Subcutaneous abdominal adipose tissue (tissue), 5 donors: ENCODE results near the gene BTBD16.

Experiments
- H3K27ac ChIP-seq: one replicate; pipeline ENCODE4 v1.7.0; 2013; ENCODE audit warnings: low read depth, mild to moderate bottlenecking, inconsistent platforms, low read length, moderate library complexity
- H3K27me3 ChIP-seq, 5 donors: one replicate each; pipeline ENCODE4 v1.7.0; 2013; ENCODE audit warnings: low read length in 5 of 5, inconsistent platforms in 1 of 5; ENCODE audit not compliant: control insufficient read depth in 5 of 5, insufficient read depth in 4 of 5
- H3K36me3 ChIP-seq, 5 donors: one replicate each; pipeline ENCODE4 v1.7.0; 2013; ENCODE audit warnings: low read length in 5 of 5; ENCODE audit not compliant: control insufficient read depth in 5 of 5, insufficient read depth in 5 of 5
- H3K4me1 ChIP-seq, 5 donors: one replicate each; pipeline ENCODE4 v1.7.0; 2013; ENCODE audit warnings: low read length in 5 of 5, mild to moderate bottlenecking in 3 of 5, moderate library complexity in 1 of 5; ENCODE audit not compliant: control insufficient read depth in 5 of 5, insufficient read depth in 5 of 5
- H3K4me3 ChIP-seq, 5 donors: one replicate each; pipeline ENCODE4 v1.7.0; 2013; ENCODE audit warnings: low read length in 5 of 5, low read depth in 1 of 5
- H3K9ac ChIP-seq, 5 donors: one replicate each; pipeline ENCODE4 v1.7.0; 2013; ENCODE audit warnings: low read length in 5 of 5, mild to moderate bottlenecking in 4 of 5, moderate library complexity in 3 of 5
- H3K9me3 ChIP-seq, 5 donors: one replicate each; pipeline ENCODE4 v1.7.0; 2013; ENCODE audit warnings: low read length in 5 of 5; ENCODE audit not compliant: control insufficient read depth in 5 of 5
- donor health status: healthy.
- donor health status: healthy.
- donor health status: healthy.
- donor health status: healthy.
- donor health status: healthy.

The BTBD16 gene

DNA sequence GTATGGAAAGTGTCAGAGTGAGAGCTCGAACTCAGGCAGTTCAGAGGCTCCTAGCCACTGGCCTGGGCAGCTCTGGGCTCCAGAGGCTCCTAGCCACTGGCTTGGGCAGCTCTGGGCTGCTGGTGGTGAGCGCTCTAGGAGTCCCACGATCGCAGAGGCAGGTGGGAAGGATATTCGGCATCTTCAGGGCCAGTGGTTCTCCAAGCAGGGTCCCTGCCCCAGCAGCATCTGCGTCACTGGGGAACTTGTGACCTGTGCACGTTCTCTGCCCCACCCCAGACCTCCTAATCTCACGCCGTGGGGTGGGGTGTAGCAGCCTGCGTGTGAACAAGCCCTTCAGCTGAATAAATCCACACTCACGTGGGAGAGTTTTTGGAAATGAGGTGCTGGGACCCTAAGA is 25.2 kb upstream of the BTBD16 start:
- H3K36me3 ChIP-seq, result peaks cover 8 to 70% (median 57%) of the 10 kb centered on the region in 5 donors
- no peak overlapping the region for H3K4me3 ChIP-seq
- H3K27ac ChIP-seq, result no peak overlapping the region
- no peaks in the 10 kb centered on the region for H3K9me3 ChIP-seq
- no peak overlapping the region for H3K9ac ChIP-seq
- peaks cover 0 to 6% (median 0%) of the 10 kb centered on the region in 5 donors for H3K4me1 ChIP-seq
- H3K27me3 ChIP-seq, result no peaks in the 10 kb centered on the region

DNA sequence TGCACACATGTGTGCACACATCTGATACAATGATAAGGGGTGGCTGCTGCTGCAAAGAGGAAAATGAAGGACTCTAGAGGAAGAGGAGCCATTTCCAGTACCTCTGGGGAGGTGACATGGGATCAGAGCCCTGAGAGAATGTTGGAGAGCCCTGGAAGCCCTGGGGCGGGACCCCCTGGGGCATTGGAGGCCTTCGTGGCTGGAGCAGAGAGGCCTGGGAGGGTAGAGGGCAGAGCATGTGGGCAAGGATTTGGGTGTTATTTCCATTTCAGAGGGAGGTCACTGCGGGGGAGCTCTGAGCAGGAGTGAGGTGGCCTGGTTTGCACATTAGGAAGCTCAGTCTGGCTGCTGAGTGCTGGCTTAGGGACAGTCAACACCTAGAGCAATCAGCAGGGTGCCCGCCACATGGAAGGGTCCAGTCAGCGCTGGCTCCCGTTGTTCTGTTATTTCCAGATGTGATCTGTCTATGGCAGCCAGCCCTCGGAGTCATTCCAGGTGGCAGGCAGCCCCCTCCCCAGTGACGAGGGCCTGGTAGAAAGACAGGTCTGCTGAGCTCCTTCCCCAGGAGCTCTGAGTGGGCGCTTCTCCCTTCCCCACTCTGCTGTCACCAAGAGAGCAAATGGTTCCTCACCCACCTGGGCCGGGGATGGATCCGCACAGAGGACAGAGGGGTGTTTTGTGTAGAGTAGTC is 24.1 kb upstream of the BTBD16 start:
- Histone ChIP-seq H3K9ac (no peak overlapping the region), H3K9me3 (no peaks in the 10 kb centered on the region), H3K4me1 (peaks cover 0 to 6% (median 0%) of the 10 kb centered on the region in 5 donors), H3K36me3 (peaks cover 10 to 66% (median 58%) of the 10 kb centered on the region in 5 donors), H3K27me3 (no peaks in the 10 kb centered on the region), H3K27ac (no peak overlapping the region), H3K4me3 (no peak overlapping the region)

DNA sequence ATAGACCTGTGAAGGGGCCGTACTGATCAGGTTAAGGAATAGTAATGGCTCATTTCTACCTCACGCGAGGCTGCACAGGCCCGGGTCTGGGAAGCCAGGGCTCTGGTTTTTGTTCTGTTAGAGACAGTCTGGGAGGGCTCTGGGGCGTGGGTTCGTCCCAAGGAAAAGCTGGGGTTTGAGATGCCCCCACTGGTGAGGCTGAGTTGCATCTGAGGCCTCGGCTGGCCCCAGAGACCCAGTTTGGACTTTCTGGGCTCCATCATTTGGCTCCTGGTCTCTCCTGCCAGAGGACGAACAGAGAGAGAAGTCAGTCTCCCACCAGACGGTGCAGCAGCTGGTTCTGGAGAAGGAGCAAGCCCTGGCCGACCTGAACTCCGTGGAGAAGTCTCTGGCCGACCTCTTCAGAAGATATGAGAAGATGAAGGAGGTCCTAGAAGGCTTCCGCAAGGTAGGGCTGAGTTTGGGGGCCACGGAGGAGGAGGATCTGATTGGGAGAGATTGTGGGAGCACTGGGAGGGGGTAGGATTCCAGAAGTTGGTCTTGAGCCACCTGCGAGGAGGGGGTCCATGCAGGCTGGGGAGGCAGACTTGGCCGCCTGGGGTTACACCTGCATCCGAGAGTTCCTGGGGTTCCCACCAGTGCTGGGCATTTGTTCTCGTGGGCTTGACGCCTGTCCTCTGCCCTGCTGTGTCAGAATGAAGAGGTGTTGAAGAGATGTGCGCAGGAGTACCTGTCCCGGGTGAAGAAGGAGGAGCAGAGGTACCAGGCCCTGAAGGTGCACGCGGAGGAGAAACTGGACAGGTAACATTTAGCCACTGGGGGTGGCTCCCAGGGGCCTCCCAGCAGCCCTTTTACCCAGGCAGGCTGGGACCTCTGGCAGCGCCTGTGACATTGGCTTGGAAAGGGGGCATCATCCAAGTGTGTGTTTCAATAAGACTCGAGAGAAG is 22.5 kb upstream of the BTBD16 start:
- H3K4me1 ChIP-seq, result peaks cover 0 to 4% (median 0%) of the 10 kb centered on the region in 5 donors
- H3K36me3 ChIP-seq, result peaks cover 10 to 71% (median 65%) of the 10 kb centered on the region in 5 donors
- no peaks in the 10 kb centered on the region for H3K9me3 ChIP-seq
- H3K27ac ChIP-seq, result no peak overlapping the region
- H3K9ac ChIP-seq, result no peak overlapping the region
- H3K27me3 ChIP-seq, result no peaks in the 10 kb centered on the region
- no peak overlapping the region for H3K4me3 ChIP-seq

DNA sequence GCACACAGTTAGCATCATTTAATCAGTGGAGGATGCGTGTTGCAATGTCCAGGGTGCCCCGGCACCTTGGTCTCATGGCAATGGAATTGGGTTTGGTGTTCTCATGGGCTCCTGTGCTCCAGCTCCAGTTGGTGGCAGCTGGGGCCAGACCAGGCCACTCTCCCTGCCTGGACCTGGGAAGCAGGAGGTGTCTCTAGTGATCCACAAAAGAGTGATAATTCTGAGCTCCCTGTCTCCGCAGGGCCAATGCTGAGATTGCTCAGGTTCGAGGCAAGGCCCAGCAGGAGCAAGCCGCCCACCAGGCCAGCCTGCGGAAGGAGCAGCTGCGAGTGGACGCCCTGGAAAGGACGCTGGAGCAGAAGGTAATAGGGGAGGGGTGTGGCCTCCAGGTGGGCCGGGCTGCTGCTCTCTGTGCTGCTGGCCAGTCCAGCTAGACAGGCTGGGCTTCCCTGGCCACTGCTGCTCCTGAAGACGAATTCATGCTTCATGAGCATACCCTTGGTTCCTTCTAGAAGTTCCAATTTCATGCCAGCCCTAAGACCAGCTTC is 21.7 kb upstream of the BTBD16 start:
- H3K27ac ChIP-seq, result no peak overlapping the region
- H3K4me1 ChIP-seq, result no peaks in the 10 kb centered on the region
- H3K36me3 ChIP-seq, result peaks cover 10 to 70% (median 61%) of the 10 kb centered on the region in 5 donors

DNA sequence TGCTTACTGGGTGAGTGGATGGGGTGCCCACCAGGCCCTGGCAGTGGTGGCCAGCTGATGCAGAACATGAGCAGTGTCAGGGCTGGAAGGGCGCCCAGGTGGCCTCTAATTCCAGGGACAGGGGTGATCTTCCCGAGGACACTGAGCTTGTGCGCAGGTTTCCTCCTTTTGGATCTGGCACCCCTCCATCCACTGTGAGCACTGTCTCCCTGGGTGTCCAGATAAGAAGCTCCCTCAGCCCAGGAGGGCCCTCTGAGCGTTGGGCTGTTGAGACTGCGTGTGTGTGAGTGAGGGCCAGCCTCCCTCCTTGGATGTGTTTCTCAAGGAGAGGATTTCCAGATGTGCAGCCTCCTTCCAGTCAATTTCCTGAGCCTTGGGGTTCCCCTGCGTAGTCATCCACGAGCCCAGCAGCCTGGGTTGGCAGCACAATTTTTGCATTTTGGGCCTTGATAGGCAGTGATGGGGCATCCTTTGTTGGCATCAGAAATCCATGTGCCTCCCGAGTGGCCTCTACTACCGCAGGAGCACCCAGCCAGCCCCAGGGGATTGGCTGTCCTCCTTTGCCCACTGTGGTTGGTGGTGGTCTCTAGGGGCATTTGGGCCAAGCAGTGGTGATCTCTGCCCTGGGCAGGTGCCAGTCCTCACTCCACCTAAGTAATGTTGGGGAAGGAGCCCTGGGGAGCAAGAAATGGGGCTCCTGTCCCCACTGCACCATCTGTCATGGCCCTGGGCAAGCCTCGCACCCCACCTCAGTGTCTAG is 20.9 kb upstream of the BTBD16 start:
- H3K27ac ChIP-seq, result no peak overlapping the region
- no peaks in the 10 kb centered on the region for H3K27me3 ChIP-seq
- H3K36me3 ChIP-seq, result peaks cover 6 to 72% (median 58%) of the 10 kb centered on the region in 5 donors
- H3K4me3 ChIP-seq, result no peak overlapping the region
- no peak overlapping the region for H3K9ac ChIP-seq
- H3K9me3 ChIP-seq, result no peaks in the 10 kb centered on the region
- no peaks in the 10 kb centered on the region for H3K4me1 ChIP-seq

More for the DNA sequence above, 21.7 kb upstream of the BTBD16 start:
- Histone ChIP-seq H3K9me3 (no peaks in the 10 kb centered on the region), H3K9ac (no peak overlapping the region), H3K4me3 (no peak overlapping the region), H3K27me3 (no peaks in the 10 kb centered on the region)

DNA sequence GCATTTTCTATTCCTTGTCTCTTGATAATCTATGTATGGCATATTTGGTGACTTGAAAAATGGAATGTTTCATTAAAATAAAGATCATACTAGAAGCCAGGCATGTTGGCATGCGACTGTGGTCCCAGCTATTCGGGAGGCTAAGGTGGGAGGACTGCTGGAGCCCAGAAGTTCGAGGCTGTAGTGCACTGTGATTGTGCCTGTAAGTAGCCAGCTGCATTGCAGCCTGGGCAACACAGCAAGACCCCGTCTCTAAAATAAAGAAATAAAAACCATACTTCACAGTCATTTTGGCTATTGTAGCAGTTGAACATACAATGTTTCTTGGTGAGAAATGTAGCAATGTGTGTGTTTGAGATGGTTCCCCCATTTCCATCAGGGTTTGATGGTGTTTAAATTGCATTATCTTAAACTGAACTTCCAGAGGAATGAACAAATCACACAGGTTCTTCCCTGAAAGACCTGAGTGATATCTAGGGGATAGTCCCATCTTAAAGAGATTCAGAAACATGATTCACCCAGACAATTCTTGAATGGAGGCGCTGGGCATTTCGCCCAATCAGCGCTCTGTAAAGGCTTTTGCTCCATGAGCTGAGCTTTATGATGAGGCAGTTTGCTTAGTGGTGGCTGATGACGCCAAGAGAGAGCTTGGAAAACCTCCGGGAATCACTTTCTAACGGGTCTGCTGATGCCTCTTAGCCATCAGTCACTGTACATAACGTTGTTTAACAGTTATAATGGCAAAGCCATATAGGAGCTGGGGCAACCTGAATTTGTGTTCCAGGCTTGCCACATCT is 19.4 kb upstream of the BTBD16 start:
- Histone ChIP-seq H3K27me3 (no peaks in the 10 kb centered on the region), H3K36me3 (peaks cover 2 to 63% (median 50%) of the 10 kb centered on the region in 5 donors), H3K4me1 (no peaks in the 10 kb centered on the region), H3K9me3 (no peaks in the 10 kb centered on the region), H3K9ac (no peak overlapping the region), H3K4me3 (no peak overlapping the region), H3K27ac (no peak overlapping the region)

DNA sequence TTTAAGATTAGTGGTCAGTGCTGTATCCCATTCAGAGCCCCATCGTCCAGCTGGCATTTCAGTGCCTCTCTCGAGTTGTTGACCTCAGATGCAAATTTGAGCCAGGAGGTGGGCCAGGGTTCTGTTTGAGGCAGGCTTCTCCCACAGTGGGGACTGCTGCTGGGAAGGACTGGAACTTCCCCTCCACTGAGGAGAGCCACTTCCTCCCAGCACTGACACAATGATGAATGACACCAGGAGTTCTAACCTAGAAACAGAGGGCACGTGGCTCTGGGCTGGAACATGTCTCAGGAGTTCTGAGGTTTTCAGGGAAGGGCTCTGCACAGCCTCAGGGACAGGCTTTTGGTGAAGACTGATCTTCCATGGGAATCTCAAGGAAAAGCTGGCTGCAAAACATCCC is 18.3 kb upstream of the BTBD16 start:
- Histone ChIP-seq H3K36me3 (peaks cover 2 to 64% (median 49%) of the 10 kb centered on the region in 5 donors), H3K4me1 (peaks cover 0 to 5% (median 0%) of the 10 kb centered on the region in 5 donors), H3K4me3 (no peak overlapping the region), H3K9me3 (no peaks in the 10 kb centered on the region), H3K9ac (no peak overlapping the region), H3K27me3 (no peaks in the 10 kb centered on the region), H3K27ac (no peak overlapping the region)

DNA sequence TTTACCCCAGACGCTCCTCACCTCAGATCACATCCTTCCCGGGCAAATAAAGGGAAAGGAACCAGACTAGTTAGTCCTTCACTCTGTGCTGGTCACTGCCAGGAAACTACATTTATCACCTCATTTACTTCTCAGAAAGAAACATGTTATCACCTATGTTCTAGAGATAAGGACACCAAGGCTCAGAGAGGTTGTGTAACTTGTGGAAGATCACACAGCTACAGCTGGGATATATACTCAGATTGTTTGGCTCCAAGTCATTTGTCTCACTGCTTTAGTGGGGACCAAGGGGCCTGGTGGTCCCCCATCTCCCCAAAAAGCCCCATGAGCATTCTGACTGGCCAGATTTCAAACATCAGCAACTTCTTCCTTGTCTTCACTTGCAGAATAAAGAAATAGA is 17.5 kb upstream of the BTBD16 start:
- peaks cover 2 to 64% (median 46%) of the 10 kb centered on the region in 5 donors for H3K36me3 ChIP-seq
- H3K27me3 ChIP-seq, result no peaks in the 10 kb centered on the region
- no peaks in the 10 kb centered on the region for H3K9me3 ChIP-seq
- no peak overlapping the region for H3K27ac ChIP-seq
- no peak overlapping the region for H3K4me3 ChIP-seq
- H3K4me1 ChIP-seq, result peaks cover 0 to 5% (median 0%) of the 10 kb centered on the region in 5 donors
- no peak overlapping the region for H3K9ac ChIP-seq

DNA sequence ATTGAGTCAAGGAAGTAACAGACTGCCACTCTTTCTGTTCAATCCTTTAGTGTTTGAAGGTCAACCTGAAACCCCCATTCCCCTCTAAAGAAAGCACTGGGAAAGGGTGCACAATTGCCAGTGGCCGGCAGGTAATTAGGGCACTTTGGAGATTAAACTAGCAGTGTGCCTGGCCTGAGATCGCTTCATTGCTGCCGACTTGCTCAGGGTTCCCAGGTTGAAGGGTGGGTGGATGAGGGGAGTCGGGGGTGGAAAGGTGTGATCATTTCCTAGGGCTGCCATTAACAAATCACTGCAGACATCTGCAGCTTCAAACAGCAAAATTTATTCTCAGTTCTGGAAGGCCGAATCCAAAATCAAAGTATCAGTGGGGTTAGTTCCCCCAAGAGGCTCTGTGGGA is 16.3 kb upstream of the BTBD16 start:
- H3K27ac ChIP-seq, result no peak overlapping the region
- no peak overlapping the region for H3K9ac ChIP-seq
- H3K27me3 ChIP-seq, result no peaks in the 10 kb centered on the region
- peaks cover 2 to 51% (median 36%) of the 10 kb centered on the region in 5 donors for H3K36me3 ChIP-seq
- no peaks in the 10 kb centered on the region for H3K9me3 ChIP-seq
- H3K4me3 ChIP-seq, result no peak overlapping the region
- peaks cover 0 to 5% (median 0%) of the 10 kb centered on the region in 5 donors for H3K4me1 ChIP-seq
